Bronchial epithelial cell (primary cell): ENCODE measurements around the gene RCOR2. TPM values are rescaled to one million over a fixed set of nuclear protein-coding genes. Genes with fewer than 3 reads are reported as not detected.

ENCODE experiments used
- DNase-seq: peaks from one replicate; pipeline ENCODE4 v3.0.0-alpha.2; 2010; ENCODE audit warnings: low read depth
- FAIRE-seq: peaks from 2 replicates; lab custom pipeline; 2011; peaks lifted over from hg19 to GRCh38; lab: Jason Lieb, UNC
- H3K27me3 ChIP-seq: 2 replicates; pipeline ENCODE4 v1.5.1; 2011; ENCODE audit warnings: low read length; ENCODE audit not compliant: control insufficient read depth, insufficient read depth
- H3K36me3 ChIP-seq: 2 replicates; pipeline ENCODE4 v1.5.1; 2011; ENCODE audit warnings: low read length; ENCODE audit not compliant: control insufficient read depth, insufficient read depth
- H3K4me3 ChIP-seq: 2 replicates; pipeline ENCODE4 v1.5.1; 2011; ENCODE audit warnings: mild to moderate bottlenecking, low read depth, low read length, control low read depth
- total RNA-seq: library from RNA; depleted of rRNA; stranded (reverse); fragments of >200 nt; gene quantifications from 2 replicates; pipeline ENCODE4 v1.2.1, GENCODE V29; 2014
- TF ChIP-seq, protein P1 (sequence below): IDR thresholded peaks from 2 replicates; pipeline ENCODE4 v1.5.1; 2011; ENCODE audit warnings: mild to moderate bottlenecking, moderate library complexity, low read length, control low read depth, inconsistent platforms; ENCODE audit not compliant: insufficient read depth, severe bottlenecking

Gene RCOR2
- total RNA-seq, 1 donor from 2014 or later, result 2.4 TPM

GRCh38 chr11:63882555-63883242 lies 34.3 kb downstream of the RCOR2 start:
- Histone ChIP-seq H3K27me3 (no peaks in the 10 kb centered on the region), H3K36me3 (peaks cover 5% of the 10 kb centered on the region), H3K4me3 (no peak overlapping the region)
- DNase-seq (no peak), FAIRE-seq (no peak)
- TF ChIP-seq, protein P1, sequence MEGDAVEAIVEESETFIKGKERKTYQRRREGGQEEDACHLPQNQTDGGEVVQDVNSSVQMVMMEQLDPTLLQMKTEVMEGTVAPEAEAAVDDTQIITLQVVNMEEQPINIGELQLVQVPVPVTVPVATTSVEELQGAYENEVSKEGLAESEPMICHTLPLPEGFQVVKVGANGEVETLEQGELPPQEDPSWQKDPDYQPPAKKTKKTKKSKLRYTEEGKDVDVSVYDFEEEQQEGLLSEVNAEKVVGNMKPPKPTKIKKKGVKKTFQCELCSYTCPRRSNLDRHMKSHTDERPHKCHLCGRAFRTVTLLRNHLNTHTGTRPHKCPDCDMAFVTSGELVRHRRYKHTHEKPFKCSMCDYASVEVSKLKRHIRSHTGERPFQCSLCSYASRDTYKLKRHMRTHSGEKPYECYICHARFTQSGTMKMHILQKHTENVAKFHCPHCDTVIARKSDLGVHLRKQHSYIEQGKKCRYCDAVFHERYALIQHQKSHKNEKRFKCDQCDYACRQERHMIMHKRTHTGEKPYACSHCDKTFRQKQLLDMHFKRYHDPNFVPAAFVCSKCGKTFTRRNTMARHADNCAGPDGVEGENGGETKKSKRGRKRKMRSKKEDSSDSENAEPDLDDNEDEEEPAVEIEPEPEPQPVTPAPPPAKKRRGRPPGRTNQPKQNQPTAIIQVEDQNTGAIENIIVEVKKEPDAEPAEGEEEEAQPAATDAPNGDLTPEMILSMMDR, result no peak

GRCh38 chr11:63880403-63880790 lies 36.6 kb downstream of the RCOR2 start:
- FAIRE-seq (no peak), DNase-seq (no peak)
- TF ChIP-seq, protein P1, result no peak
- Histone ChIP-seq H3K4me3 (no peak overlapping the region), H3K27me3 (no peaks in the 10 kb centered on the region), H3K36me3 (peaks cover 5% of the 10 kb centered on the region)

- H3K27me3 ChIP-seq, result no peaks in the 10 kb centered on the region
- peaks cover 5% of the 10 kb centered on the region for H3K36me3 ChIP-seq
- no peak for DNase-seq
- no peak overlapping the region for H3K4me3 ChIP-seq
- no peak for FAIRE-seq
- TF ChIP-seq, protein P1, result no peak
Measured at GRCh38 chr11:63879598-63880402, 37.2 kb downstream of the RCOR2 start.

DNA sequence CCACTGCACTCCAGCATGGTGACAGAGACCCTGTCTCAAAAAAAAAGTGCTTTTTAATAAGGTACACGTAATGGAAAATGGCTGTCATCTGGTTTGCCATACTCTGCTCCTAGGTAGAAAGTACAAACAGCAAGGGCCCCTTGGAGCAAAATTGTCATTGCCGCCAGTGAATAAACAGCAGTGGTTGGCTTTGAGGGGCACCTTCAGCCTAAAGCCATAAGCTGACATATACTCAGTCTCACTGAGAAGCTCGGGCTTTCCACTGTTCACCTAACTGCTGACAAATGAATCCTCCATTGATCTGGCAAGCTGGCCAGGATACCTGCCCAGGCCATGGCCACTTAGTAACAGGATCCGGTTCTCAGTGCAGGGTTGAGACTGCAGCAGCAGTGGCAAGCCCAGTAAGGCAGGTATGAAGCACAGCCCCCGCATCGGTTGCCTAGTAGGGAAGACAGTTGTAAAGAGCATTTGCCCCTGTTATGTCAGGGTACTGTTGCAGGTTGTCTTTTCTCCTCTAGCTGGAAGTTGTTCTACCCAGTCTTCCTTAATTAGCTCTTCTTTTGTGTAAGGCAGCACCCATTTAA lies 39.2 kb downstream of the RCOR2 start:
- no peaks in the 10 kb centered on the region for H3K27me3 ChIP-seq
- DNase-seq (no peak), FAIRE-seq (no peak)
- no peak overlapping the region for H3K4me3 ChIP-seq
- TF ChIP-seq, protein P1, result no peak
- H3K36me3 ChIP-seq, result peaks cover 2% of the 10 kb centered on the region

GRCh38 chr11:63876616-63877015 lies 40.3 kb downstream of the RCOR2 start:
- FAIRE-seq, result no peak
- no peak overlapping the region for H3K4me3 ChIP-seq
- DNase-seq, result no peak
- TF ChIP-seq, protein P1, result no peak
- no peaks in the 10 kb centered on the region for H3K36me3 ChIP-seq
- no peaks in the 10 kb centered on the region for H3K27me3 ChIP-seq
